Measurements from ENCODE around the gene PCDH10.

Gene PCDH10

GRCh38 chr4:133131829-133132460, 17.1 kb upstream of the PCDH10 start:
- H3K4me2 ChIP-seq (ENCODE audit: low read length): peak overlapping the region; percentile 21; the same call in 1 of the 2 replicates
- peaks cover 6% of the 10 kb centered on the region; the same call in 1 of the 2 replicates for H3K4me1 ChIP-seq (ENCODE audit: low read length)
- H4K20me1 ChIP-seq (ENCODE audit: insufficient read depth, low read length): no peaks in the 10 kb centered on the region
- H3K4me3 ChIP-seq (ENCODE audit: low read length): no peak overlapping the region
- H3K9me3 ChIP-seq (ENCODE audit: insufficient read depth, low read length): no peaks in the 10 kb centered on the region
- no peak overlapping the region for H3K27ac ChIP-seq (ENCODE audit: low read length)
- TF ChIP-seq EZH2phosphoT487 (IDR thresholded peaks at IDR 0.05; ENCODE audit: low read depth): no peak
- no peak for TF ChIP-seq CTCF (IDR thresholded peaks at IDR 0.05; ENCODE audit: low read depth, low read length)
- no peaks in the 10 kb centered on the region for H3K36me3 ChIP-seq (replicated peaks; ENCODE audit: low read depth, low read length)
- H3K79me2 ChIP-seq (ENCODE audit: low read length): no peaks in the 10 kb centered on the region
- H3K9ac ChIP-seq (ENCODE audit: low read length): no peak overlapping the region
- H2AFZ ChIP-seq (ENCODE audit: low read depth, low read length): peak overlapping the region; percentile 66
- no peaks in the 10 kb centered on the region for H3K27me3 ChIP-seq (ENCODE audit: low read depth, low read length)

GRCh38 chr4:133136833-133137232, 12.3 kb upstream of the PCDH10 start:
- H3K27ac ChIP-seq (ENCODE audit: low read length): no peak overlapping the region
- no peak overlapping the region for H3K4me3 ChIP-seq (ENCODE audit: low read length)
- peak overlapping the region; percentile 49; the same call in 1 of the 2 replicates for H2AFZ ChIP-seq (ENCODE audit: low read depth, low read length)
- TF ChIP-seq CTCF (IDR thresholded peaks at IDR 0.05; ENCODE audit: low read depth, low read length) (no peak), EZH2phosphoT487 (IDR thresholded peaks at IDR 0.05; ENCODE audit: low read depth) (no peak)
- H4K20me1 ChIP-seq (ENCODE audit: insufficient read depth, low read length): no peaks in the 10 kb centered on the region
- H3K4me1 ChIP-seq (ENCODE audit: low read length): peaks cover 2% of the 10 kb centered on the region; the same call in 1 of the 2 replicates
- H3K79me2 ChIP-seq (ENCODE audit: low read length): no peaks in the 10 kb centered on the region
- H3K9me3 ChIP-seq (ENCODE audit: insufficient read depth, low read length): no peaks in the 10 kb centered on the region
- 0 out of 2 replicates have a peak overlapping the region, but pooled peaks have one; percentile 0 for H3K4me2 ChIP-seq (ENCODE audit: low read length)
- H3K9ac ChIP-seq (ENCODE audit: low read length): no peak overlapping the region
- H3K36me3 ChIP-seq (replicated peaks; ENCODE audit: low read depth, low read length): no peaks in the 10 kb centered on the region
- H3K27me3 ChIP-seq (ENCODE audit: low read depth, low read length): no peaks in the 10 kb centered on the region

DNA sequence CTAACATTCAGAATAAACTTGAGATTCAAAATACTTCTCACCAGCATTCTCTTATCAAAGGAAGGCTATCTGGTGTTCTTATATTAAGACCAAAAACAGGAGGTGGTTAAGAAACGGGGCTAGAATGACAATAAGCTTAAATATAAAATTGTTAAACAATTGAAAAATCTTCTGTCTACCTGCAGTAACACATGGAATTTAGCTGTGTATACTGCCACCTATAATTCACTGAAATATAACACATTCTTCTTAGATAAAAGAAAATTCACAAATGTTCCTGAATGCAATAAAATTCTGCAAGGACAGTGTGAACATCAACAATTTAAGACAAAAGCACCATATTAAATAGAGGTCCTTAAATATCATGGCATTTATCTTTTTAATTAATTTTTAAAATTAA, 11.5 kb upstream of the PCDH10 start:
- Histone ChIP-seq H2AFZ (ENCODE audit: low read depth, low read length) (no peak overlapping the region), H3K27ac (ENCODE audit: low read length) (no peak overlapping the region), H3K9me3 (ENCODE audit: insufficient read depth, low read length) (no peaks in the 10 kb centered on the region), H3K36me3 (replicated peaks; ENCODE audit: low read depth, low read length) (no peaks in the 10 kb centered on the region), H3K79me2 (ENCODE audit: low read length) (no peaks in the 10 kb centered on the region), H3K4me2 (ENCODE audit: low read length) (no peak overlapping the region), H4K20me1 (ENCODE audit: insufficient read depth, low read length) (no peaks in the 10 kb centered on the region), H3K27me3 (ENCODE audit: low read depth, low read length) (no peaks in the 10 kb centered on the region), H3K9ac (ENCODE audit: low read length) (no peak overlapping the region), H3K4me3 (ENCODE audit: low read length) (no peak overlapping the region), H3K4me1 (ENCODE audit: low read length) (no peaks in the 10 kb centered on the region)
- TF ChIP-seq EZH2phosphoT487 (IDR thresholded peaks at IDR 0.05; ENCODE audit: low read depth) (no peak), CTCF (IDR thresholded peaks at IDR 0.05; ENCODE audit: low read depth, low read length) (peak; percentile 46)

GRCh38 chr4:133143775-133144430, 5.2 kb upstream of the PCDH10 start:
- H3K4me3 ChIP-seq (ENCODE audit: low read length): no peak overlapping the region
- TF ChIP-seq EZH2phosphoT487 (IDR thresholded peaks at IDR 0.05; ENCODE audit: low read depth): no peak
- TF ChIP-seq CTCF (IDR thresholded peaks at IDR 0.05; ENCODE audit: low read depth, low read length): no peak
- no peak overlapping the region for H3K4me2 ChIP-seq (ENCODE audit: low read length)
- peaks cover 13% of the 10 kb centered on the region; the same call in 1 of the 2 replicates for H3K9me3 ChIP-seq (ENCODE audit: insufficient read depth, low read length)
- H3K27me3 ChIP-seq (ENCODE audit: low read depth, low read length): no peaks in the 10 kb centered on the region
- no peaks in the 10 kb centered on the region for H3K79me2 ChIP-seq (ENCODE audit: low read length)
- H3K27ac ChIP-seq (ENCODE audit: low read length): no peak overlapping the region
- H2AFZ ChIP-seq (ENCODE audit: low read depth, low read length): peak overlapping the region; percentile 16; the same call in 1 of the 2 replicates
- H3K9ac ChIP-seq (ENCODE audit: low read length): no peak overlapping the region
- H3K4me1 ChIP-seq (ENCODE audit: low read length): no peaks in the 10 kb centered on the region
- no peaks in the 10 kb centered on the region for H3K36me3 ChIP-seq (replicated peaks; ENCODE audit: low read depth, low read length)
- no peaks in the 10 kb centered on the region for H4K20me1 ChIP-seq (ENCODE audit: insufficient read depth, low read length)

Measured in OCI-LY3 (cell line).